NCI-H146 (cell line): ENCODE results near the gene TRIM23.
A peak's percentile ranks its signal among the peaks of the same experiment; 100 is the strongest.

Experiments
- DNase-seq: peaks from one replicate; lab custom pipeline; 2025; lab: John Stamatoyannopoulos, UW

The TRIM23 gene

GRCh38 chr5:65563777-65564176 is 60.4 kb downstream of the TRIM23 start:
- no peak for DNase-seq

GRCh38 chr5:65562731-65563701 is 61.1 kb downstream of the TRIM23 start, which contains the start of the genes CENPK and PPWD1:
CENPK (minus strand) TSS chr5:65563168; CDS start chr5:65554907, 8,261 bp downstream.
PPWD1 (plus strand) TSS chr5:65563296; CDS start chr5:65563311, 15 bp downstream.
- DNase-seq, result peak; percentile 96

- no peak for DNase-seq
These were observed 67.4 kb downstream of the TRIM23 start for GRCh38 chr5:65556718-65557117.

GRCh38 chr5:65556181-65556580 is 68.0 kb downstream of the TRIM23 start:
- DNase-seq, result no peak

- no peak for DNase-seq
These were observed 68.8 kb downstream of the TRIM23 start for GRCh38 chr5:65555287-65555686.

- DNase-seq, result no peak
These were observed 70.2 kb downstream of the TRIM23 start for GRCh38 chr5:65553941-65554340.

- DNase-seq, result no peak
These were observed 75.9 kb downstream of the TRIM23 start for GRCh38 chr5:65548281-65548680.

GRCh38 chr5:65546141-65546540 is 78.0 kb downstream of the TRIM23 start:
- DNase-seq, result no peak

- no peak for DNase-seq
These were observed 79.7 kb downstream of the TRIM23 start for GRCh38 chr5:65544473-65544872.

GRCh38 chr5:65539827-65540226 is 84.3 kb downstream of the TRIM23 start:
- no peak for DNase-seq
